Measurements from ENCODE around the gene MYO15B. TPM values are rescaled to one million over a fixed set of nuclear protein-coding genes. Genes with fewer than 3 reads are reported as not detected.
A peak's percentile ranks its signal among the peaks of the same experiment; 100 is the strongest.

Gene MYO15B
- total and polyA plus RNA-seq, 2 of the 13 experiments (the other 11 are each of a cell fraction or from before 2014, with no cell fraction given), result 2.8 to 8.1 TPM

DNA sequence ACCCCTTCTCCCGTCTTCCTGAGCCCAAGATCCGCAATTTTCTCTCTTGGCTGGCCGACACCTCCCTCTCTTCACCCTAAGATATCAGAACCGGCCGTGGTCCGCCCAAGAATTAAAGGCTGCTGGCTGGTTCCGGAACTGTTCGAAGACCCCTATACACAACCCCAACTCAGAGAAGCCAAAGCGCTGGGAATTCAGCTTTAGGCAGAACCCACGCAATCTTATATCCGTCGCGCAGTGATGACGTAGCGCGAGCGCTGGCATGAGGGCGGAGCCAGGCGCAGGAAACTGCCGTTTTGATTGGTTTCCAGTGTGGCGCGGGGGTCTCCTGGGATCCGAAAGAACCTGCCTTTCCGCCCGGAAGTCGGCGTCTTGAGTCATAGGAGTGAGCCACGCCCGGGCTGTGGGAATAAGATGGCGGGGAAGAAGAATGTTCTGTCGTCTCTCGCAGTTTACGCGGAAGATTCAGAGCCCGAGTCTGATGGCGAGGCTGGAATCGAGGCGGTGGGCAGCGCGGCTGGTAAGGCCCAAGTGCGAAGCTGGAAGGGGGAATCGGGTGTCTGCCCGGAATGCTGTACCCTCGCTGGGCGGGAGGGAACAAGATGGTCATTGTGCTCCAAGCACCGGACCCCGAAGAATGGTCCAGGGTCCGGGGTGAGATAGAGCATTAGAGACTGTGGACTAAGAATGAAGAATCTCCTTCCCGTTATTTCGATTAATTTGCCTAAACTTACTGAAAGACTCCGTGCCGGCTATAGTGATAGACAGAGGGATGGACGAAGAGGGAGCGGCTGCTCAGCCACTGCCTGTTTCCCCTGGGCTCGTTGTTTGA, 79.6 kb downstream of the MYO15B start, which contains the start of the genes RECQL5 and SAP30BP (continued):
- TF ChIP-seq, protein P1, sequence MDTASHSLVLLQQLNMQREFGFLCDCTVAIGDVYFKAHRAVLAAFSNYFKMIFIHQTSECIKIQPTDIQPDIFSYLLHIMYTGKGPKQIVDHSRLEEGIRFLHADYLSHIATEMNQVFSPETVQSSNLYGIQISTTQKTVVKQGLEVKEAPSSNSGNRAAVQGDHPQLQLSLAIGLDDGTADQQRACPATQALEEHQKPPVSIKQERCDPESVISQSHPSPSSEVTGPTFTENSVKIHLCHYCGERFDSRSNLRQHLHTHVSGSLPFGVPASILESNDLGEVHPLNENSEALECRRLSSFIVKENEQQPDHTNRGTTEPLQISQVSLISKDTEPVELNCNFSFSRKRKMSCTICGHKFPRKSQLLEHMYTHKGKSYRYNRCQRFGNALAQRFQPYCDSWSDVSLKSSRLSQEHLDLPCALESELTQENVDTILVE (CRISPR knock-in tag; IDR thresholded peaks at IDR 0.05), result 0 out of 2 replicates have a peak, but pooled peaks have one; percentile 15
- TF ChIP-seq ZNF331 (CRISPR knock-in tag; IDR thresholded peaks at IDR 0.05) (peak; percentile 16; the same call in 1 of the 2 replicates), ZFP36L2 (CRISPR knock-in tag; IDR thresholded peaks at IDR 0.05) (no peak), ATF1 (CRISPR knock-in tag; IDR thresholded peaks at IDR 0.05) (peak; percentile 100), HNRNPLL (IDR thresholded peaks at IDR 0.05; ENCODE audit: low read depth, low read length, poor library complexity, severe bottlenecking) (peak; percentile 59), NR2F2 (IDR thresholded peaks at IDR 0.05; ENCODE audit: borderline replicate concordance, low read depth) (no peak), ZNF619 (CRISPR knock-in tag; IDR thresholded peaks at IDR 0.05) (no peak), NR2F1 (CRISPR knock-in tag; IDR thresholded peaks at IDR 0.05) (no peak), POLR2A (IDR thresholded peaks at IDR 0.05; ENCODE audit: insufficient read depth in 1 of 2, low read depth in 2 of 2, low read length in 2 of 2) (peak; percentile 82 to 91), ARNTL (CRISPR knock-in tag; IDR thresholded peaks at IDR 0.05) (no peak), RFX3 (CRISPR knock-in tag; IDR thresholded peaks at IDR 0.05) (no peak), ZNF230 (CRISPR knock-in tag; IDR thresholded peaks at IDR 0.05) (peak; percentile 46; the same call in 1 of the 2 replicates), TBX2 (CRISPR knock-in tag; IDR thresholded peaks at IDR 0.05; ENCODE audit: borderline replicate concordance) (peak; percentile 73), JUND (CRISPR knock-in tag; IDR thresholded peaks at IDR 0.05) (peak; percentile 71; the same call in 1 of the 2 replicates), NFKB2 (CRISPR knock-in tag; IDR thresholded peaks at IDR 0.05; ENCODE audit: borderline replicate concordance) (peak; percentile 64; the same call in 1 of the 2 replicates)
- TF ChIP-seq, protein P2, sequence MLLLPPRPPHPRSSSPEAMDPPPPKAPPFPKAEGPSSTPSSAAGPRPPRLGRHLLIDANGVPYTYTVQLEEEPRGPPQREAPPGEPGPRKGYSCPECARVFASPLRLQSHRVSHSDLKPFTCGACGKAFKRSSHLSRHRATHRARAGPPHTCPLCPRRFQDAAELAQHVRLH (CRISPR knock-in tag; IDR thresholded peaks at IDR 0.05; ENCODE audit: borderline replicate concordance, low read depth), result 0 out of 2 replicates have a peak, but pooled peaks have one; percentile 47
- TF ChIP-seq, protein P3, sequence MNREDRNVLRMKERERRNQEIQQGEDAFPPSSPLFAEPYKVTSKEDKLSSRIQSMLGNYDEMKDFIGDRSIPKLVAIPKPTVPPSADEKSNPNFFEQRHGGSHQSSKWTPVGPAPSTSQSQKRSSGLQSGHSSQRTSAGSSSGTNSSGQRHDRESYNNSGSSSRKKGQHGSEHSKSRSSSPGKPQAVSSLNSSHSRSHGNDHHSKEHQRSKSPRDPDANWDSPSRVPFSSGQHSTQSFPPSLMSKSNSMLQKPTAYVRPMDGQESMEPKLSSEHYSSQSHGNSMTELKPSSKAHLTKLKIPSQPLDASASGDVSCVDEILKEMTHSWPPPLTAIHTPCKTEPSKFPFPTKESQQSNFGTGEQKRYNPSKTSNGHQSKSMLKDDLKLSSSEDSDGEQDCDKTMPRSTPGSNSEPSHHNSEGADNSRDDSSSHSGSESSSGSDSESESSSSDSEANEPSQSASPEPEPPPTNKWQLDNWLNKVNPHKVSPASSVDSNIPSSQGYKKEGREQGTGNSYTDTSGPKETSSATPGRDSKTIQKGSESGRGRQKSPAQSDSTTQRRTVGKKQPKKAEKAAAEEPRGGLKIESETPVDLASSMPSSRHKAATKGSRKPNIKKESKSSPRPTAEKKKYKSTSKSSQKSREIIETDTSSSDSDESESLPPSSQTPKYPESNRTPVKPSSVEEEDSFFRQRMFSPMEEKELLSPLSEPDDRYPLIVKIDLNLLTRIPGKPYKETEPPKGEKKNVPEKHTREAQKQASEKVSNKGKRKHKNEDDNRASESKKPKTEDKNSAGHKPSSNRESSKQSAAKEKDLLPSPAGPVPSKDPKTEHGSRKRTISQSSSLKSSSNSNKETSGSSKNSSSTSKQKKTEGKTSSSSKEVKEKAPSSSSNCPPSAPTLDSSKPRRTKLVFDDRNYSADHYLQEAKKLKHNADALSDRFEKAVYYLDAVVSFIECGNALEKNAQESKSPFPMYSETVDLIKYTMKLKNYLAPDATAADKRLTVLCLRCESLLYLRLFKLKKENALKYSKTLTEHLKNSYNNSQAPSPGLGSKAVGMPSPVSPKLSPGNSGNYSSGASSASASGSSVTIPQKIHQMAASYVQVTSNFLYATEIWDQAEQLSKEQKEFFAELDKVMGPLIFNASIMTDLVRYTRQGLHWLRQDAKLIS (CRISPR knock-in tag; IDR thresholded peaks at IDR 0.05), result no peak
- TF ChIP-seq, protein P4, sequence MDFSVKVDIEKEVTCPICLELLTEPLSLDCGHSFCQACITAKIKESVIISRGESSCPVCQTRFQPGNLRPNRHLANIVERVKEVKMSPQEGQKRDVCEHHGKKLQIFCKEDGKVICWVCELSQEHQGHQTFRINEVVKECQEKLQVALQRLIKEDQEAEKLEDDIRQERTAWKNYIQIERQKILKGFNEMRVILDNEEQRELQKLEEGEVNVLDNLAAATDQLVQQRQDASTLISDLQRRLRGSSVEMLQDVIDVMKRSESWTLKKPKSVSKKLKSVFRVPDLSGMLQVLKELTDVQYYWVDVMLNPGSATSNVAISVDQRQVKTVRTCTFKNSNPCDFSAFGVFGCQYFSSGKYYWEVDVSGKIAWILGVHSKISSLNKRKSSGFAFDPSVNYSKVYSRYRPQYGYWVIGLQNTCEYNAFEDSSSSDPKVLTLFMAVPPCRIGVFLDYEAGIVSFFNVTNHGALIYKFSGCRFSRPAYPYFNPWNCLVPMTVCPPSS (IDR thresholded peaks at IDR 0.05), result no peak
- TF ChIP-seq, protein P5, sequence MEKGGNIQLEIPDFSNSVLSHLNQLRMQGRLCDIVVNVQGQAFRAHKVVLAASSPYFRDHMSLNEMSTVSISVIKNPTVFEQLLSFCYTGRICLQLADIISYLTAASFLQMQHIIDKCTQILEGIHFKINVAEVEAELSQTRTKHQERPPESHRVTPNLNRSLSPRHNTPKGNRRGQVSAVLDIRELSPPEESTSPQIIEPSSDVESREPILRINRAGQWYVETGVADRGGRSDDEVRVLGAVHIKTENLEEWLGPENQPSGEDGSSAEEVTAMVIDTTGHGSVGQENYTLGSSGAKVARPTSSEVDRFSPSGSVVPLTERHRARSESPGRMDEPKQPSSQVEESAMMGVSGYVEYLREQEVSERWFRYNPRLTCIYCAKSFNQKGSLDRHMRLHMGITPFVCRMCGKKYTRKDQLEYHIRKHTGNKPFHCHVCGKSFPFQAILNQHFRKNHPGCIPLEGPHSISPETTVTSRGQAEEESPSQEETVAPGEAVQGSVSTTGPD (CRISPR knock-in tag; IDR thresholded peaks at IDR 0.05), result no peak
- TF ChIP-seq, protein P6, sequence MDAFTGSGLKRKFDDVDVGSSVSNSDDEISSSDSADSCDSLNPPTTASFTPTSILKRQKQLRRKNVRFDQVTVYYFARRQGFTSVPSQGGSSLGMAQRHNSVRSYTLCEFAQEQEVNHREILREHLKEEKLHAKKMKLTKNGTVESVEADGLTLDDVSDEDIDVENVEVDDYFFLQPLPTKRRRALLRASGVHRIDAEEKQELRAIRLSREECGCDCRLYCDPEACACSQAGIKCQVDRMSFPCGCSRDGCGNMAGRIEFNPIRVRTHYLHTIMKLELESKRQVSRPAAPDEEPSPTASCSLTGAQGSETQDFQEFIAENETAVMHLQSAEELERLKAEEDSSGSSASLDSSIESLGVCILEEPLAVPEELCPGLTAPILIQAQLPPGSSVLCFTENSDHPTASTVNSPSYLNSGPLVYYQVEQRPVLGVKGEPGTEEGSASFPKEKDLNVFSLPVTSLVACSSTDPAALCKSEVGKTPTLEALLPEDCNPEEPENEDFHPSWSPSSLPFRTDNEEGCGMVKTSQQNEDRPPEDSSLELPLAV (CRISPR knock-in tag; conservative IDR thresholded peaks at IDR 0.05; ENCODE audit: low read depth), result no peak

Measured in HepG2 (cell line).